Loucy (cell line): Measurements from ENCODE around the gene CBARP.

ENCODE experiments used
- H2AFZ ChIP-seq: fragments of 200-600 bp; sonication (generic); 2 replicates; pipeline ENCODE4 v1.6.0; 2016; ENCODE audit warnings: antibody characterized with exemption, mild to moderate bottlenecking, low read length, moderate library complexity
- H3F3A ChIP-seq: fragments of 200-600 bp; 2 replicates; pipeline ENCODE4 v1.6.0; 2016; ENCODE audit warnings: antibody characterized with exemption, low read depth, mild to moderate bottlenecking
- H3K27me3 ChIP-seq: fragments of 200-600 bp; sonication (generic); 2 replicates; pipeline ENCODE4 v1.6.1; 2014; ENCODE audit warnings: low read length, mild to moderate bottlenecking; ENCODE audit not compliant: insufficient read depth, poor library complexity, severe bottlenecking
- H3K36me3 ChIP-seq: fragments of 200-600 bp; sonication (generic); 2 replicates; pipeline ENCODE4 v1.6.1; 2016; ENCODE audit warnings: low read length; ENCODE audit not compliant: insufficient read depth
- H3K4me1 ChIP-seq: fragments of 200-600 bp; sonication (generic); 2 replicates; pipeline ENCODE4 v1.5.1; 2014; ENCODE audit warnings: low read length, mild to moderate bottlenecking; ENCODE audit not compliant: insufficient read depth, poor library complexity, severe bottlenecking
- H3K4me2 ChIP-seq: fragments of 200-600 bp; sonication (generic); 2 replicates; pipeline ENCODE4 v1.6.0; 2014; ENCODE audit warnings: antibody characterized with exemption, low read length, low read depth, mild to moderate bottlenecking; ENCODE audit not compliant: poor library complexity, severe bottlenecking
- H3K4me3 ChIP-seq: fragments of 200-600 bp; sonication (generic); 2 replicates; pipeline ENCODE4 v1.5.1; 2014; ENCODE audit warnings: low read length, mild to moderate bottlenecking, mixed read lengths; ENCODE audit not compliant: poor library complexity, severe bottlenecking
- H3K79me2 ChIP-seq: fragments of 200-600 bp; sonication (generic); 2 replicates; pipeline ENCODE4 v1.6.1; 2014; ENCODE audit warnings: low read length; ENCODE audit not compliant: insufficient read depth
- H3K9ac ChIP-seq: fragments of 200-600 bp; sonication (generic); 2 replicates; pipeline ENCODE4 v1.6.0; 2014; ENCODE audit warnings: mild to moderate bottlenecking, low read depth, low read length, moderate library complexity; ENCODE audit not compliant: poor library complexity, severe bottlenecking
- H3K9me2 ChIP-seq: fragments of 200-600 bp; sonication (generic); replicated peaks from 2 replicates; pipeline ENCODE4 v1.6.1; 2016; ENCODE audit warnings: low read depth, low read length, mixed read lengths
- H3K9me3 ChIP-seq: fragments of 200-600 bp; sonication (generic); 2 replicates; pipeline ENCODE4 v1.6.1; 2014; ENCODE audit warnings: mild to moderate bottlenecking, antibody characterized with exemption, low read length, low read depth; ENCODE audit not compliant: insufficient read depth
- H4K20me1 ChIP-seq: fragments of 200-600 bp; sonication (generic); 2 replicates; pipeline ENCODE4 v1.6.0; 2014; ENCODE audit warnings: antibody characterized with exemption, low read length, mild to moderate bottlenecking; ENCODE audit not compliant: insufficient read depth, poor library complexity, severe bottlenecking
- CTCF ChIP-seq: fragments of 200-600 bp; sonication (generic); conservative IDR thresholded peaks from 2 replicates; pipeline ENCODE4 v1.5.1; 2014; ENCODE audit warnings: mild to moderate bottlenecking, antibody characterized with exemption, low read length
- EZH2phosphoT487 ChIP-seq: fragments of 200-600 bp; IDR thresholded peaks from 2 replicates; pipeline ENCODE4 v1.6.1; 2018; ENCODE audit warnings: antibody characterized with exemption, mild to moderate bottlenecking, moderate library complexity, borderline replicate concordance

Gene CBARP

GRCh38 chr19:1236576-1236975 lies 1.2 kb downstream of the CBARP start:
- TF ChIP-seq EZH2phosphoT487 (no peak), CTCF (no peak)
- H2AFZ ChIP-seq = no peak overlapping the region

GRCh38 chr19:1235625-1236538 lies 1.9 kb downstream of the CBARP start:
- Histone ChIP-seq H3K4me3 (no peak overlapping the region), H3K79me2 (no peaks in the 10 kb centered on the region), H3K4me2 (no peak overlapping the region), H3K9ac (no peak overlapping the region), H3F3A (peaks cover 10% of the 10 kb centered on the region; the same call in 1 of the 2 replicates), H3K9me2 (no peaks in the 10 kb centered on the region), H3K27me3 (no peaks in the 10 kb centered on the region), H4K20me1 (no peaks in the 10 kb centered on the region), H3K9me3 (no peaks in the 10 kb centered on the region), H3K4me1 (peaks cover under 1% of the 10 kb centered on the region), H2AFZ (no peak overlapping the region), H3K36me3 (no peaks in the 10 kb centered on the region)
- no peak for TF ChIP-seq EZH2phosphoT487
- no peak for TF ChIP-seq CTCF

More at GRCh38 chr19:1236576-1236975, 1.2 kb downstream of the CBARP start:
- Histone ChIP-seq H3K9me2 (no peaks in the 10 kb centered on the region), H3K4me1 (peaks cover 6% of the 10 kb centered on the region), H3K4me3 (no peak overlapping the region), H3F3A (peaks cover 10% of the 10 kb centered on the region; the same call in 1 of the 2 replicates), H3K4me2 (no peak overlapping the region), H4K20me1 (no peaks in the 10 kb centered on the region), H3K79me2 (no peaks in the 10 kb centered on the region), H3K9ac (no peak overlapping the region), H3K36me3 (no peaks in the 10 kb centered on the region), H3K27me3 (no peaks in the 10 kb centered on the region), H3K9me3 (no peaks in the 10 kb centered on the region)

- Histone ChIP-seq H3F3A (peaks cover 10% of the 10 kb centered on the region; the same call in 1 of the 2 replicates), H2AFZ (no peak overlapping the region), H3K9me3 (no peaks in the 10 kb centered on the region), H3K36me3 (no peaks in the 10 kb centered on the region), H3K27me3 (no peaks in the 10 kb centered on the region), H3K79me2 (no peaks in the 10 kb centered on the region), H3K4me3 (no peak overlapping the region), H3K9ac (no peak overlapping the region), H4K20me1 (no peaks in the 10 kb centered on the region), H3K4me2 (no peak overlapping the region), H3K9me2 (no peaks in the 10 kb centered on the region), H3K4me1 (no peaks in the 10 kb centered on the region)
- TF ChIP-seq CTCF (no peak), EZH2phosphoT487 (no peak)
Measured at GRCh38 chr19:1234955-1235380, 2.8 kb downstream of the CBARP start.
